K562 treated with DMSO at 1 percent for 4 hours (cell line): ENCODE results near the gene OR9A4. TPM values are rescaled to one million over a fixed set of nuclear protein-coding genes. Genes with fewer than 3 reads are reported as not detected.

Experiments
- total RNA-seq: library from RNA; unstranded; fragments of 300-600 nt; gene quantifications from 2 replicates; pipeline ENCODE4 v1.2.3, GENCODE V29; 2022; ENCODE audit not compliant: insufficient read depth

Gene OR9A4, protein sequence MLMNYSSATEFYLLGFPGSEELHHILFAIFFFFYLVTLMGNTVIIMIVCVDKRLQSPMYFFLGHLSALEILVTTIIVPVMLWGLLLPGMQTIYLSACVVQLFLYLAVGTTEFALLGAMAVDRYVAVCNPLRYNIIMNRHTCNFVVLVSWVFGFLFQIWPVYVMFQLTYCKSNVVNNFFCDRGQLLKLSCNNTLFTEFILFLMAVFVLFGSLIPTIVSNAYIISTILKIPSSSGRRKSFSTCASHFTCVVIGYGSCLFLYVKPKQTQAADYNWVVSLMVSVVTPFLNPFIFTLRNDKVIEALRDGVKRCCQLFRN
- not detected in 2 replicates for total RNA-seq

DNA sequence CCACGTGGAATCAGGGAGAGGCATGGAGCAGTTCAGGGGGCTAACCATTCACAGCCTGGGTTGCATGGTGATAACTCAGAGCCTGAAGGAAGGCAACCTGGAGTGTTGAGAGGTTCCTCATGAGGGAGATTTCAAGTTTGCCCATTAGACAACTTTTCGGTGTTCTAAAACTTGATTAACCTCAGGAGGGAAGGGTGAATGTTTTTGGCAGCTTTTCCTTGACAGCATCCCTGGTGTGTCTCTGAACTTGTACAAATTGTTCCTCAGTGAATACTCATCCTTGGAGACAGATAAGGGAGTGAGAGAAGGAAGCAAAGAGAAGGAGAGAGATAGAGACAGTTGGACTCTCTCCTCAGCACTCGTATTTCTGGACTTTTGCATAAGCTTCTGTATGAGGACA, at the start of gene OR9A4:
Gene OR9A4 (plus strand): TSS at position 301 of the 400 bp plus-strand sequence. CDS start 2,477 bp downstream, outside the sequence.

DNA sequence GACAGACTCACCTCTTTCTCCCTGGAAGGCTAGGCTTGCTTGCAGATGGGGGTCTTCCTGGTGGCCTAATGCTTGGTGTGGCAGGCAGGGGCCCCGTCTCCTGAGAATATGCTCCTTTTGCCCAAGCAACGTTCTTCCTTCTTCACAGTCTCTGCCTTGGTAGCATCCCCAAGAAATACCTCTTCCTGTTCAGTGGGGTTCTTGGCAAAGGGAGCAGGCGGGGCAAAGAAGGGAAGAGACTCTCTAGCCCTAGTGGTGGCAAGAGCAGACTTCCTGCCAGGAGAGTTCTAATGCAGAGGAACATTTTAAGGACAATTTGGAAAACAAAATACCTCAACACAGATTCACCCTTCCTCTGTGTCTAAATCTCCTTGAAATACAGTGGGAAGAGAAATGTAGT, 30.6 kb downstream of the OR9A4 start, which contains the start of gene CLEC5A:
Gene CLEC5A (minus strand): TSS at position 179 of the 400 bp plus-strand sequence. CDS start 682 bp downstream, outside the sequence.

Other genes with a start within 250 kb of the OR9A4 start
- 0.22 and 0.35 TPM in 2 replicates for gene DENND11, start 214.2 kb upstream of the OR9A4 start, total RNA-seq
- gene WEE2, start 208.0 kb upstream of the OR9A4 start, total RNA-seq, result not detected in 2 replicates
- gene SSBP1, start 178.0 kb upstream of the OR9A4 start, total RNA-seq, result 212 and 245 TPM in 2 replicates
- not detected in 2 replicates for gene TAS2R3, start 152.3 kb upstream of the OR9A4 start, total RNA-seq
- gene TAS2R4, start 139.7 kb upstream of the OR9A4 start, total RNA-seq, result 0.42 TPM in 1 of 2 replicates, not detected in the other
- gene TAS2R5, start 126.2 kb upstream of the OR9A4 start, total RNA-seq, result 1.1 and 2.3 TPM in 2 replicates
- not detected in 2 replicates for gene PRSS37, start 74.9 kb upstream of the OR9A4 start, total RNA-seq
- gene CLEC5A, start 30.6 kb downstream of the OR9A4 start, total RNA-seq, result not detected in 2 replicates
- gene TAS2R38, start 57.4 kb downstream of the OR9A4 start, total RNA-seq, result not detected in 2 replicates
- gene MGAM, start 79.5 kb downstream of the OR9A4 start, total RNA-seq, result 0.25 TPM in 1 of 2 replicates, not detected in the other
- not detected in 2 replicates for gene MGAM2, start 195.3 kb downstream of the OR9A4 start, total RNA-seq